ENCODE measurements around the gene RHOBTB3. TPM values are rescaled to one million over a fixed set of nuclear protein-coding genes. Genes with fewer than 3 reads are reported as not detected.

RHOBTB3 gene
- total and polyA plus RNA-seq, 11 donors = 24.3 to 116 (median 82.1) TPM

GRCh38 chr5:95759005-95759404 is 27.9 kb downstream of the RHOBTB3 start:
- Histone ChIP-seq H3K4me1 (peaks cover 0 to 43% (median 29%) of the 10 kb centered on the region in 12 donors), H3K9me3 (no peaks in the 10 kb centered on the region), H3K4me3 (no peak overlapping the region), H3K36me3 (peaks cover 0 to 57% (median 22%) of the 10 kb centered on the region in 9 donors), H3K27me3 (no peaks in the 10 kb centered on the region), H3K27ac (peak overlapping the region in 1 of 12 donors; percentile 7)
- no peak for TF ChIP-seq CTCF (IDR thresholded peaks at IDR 0.05)
- 85 to 93% (median 91%) methylated on average over 10 of the region's 10 CpGs for WGBS, 4 donors
- ATAC-seq = peak in 2 of 4 donors; percentile 8 to 14
- DNase-seq = no peak
- intact Hi-C loops (cut with DNase I) = loop anchor here in 2 of 10 donors (5.0 to 10.0 kb wide), 2 partner anchors 94 to 102 kb away; no protein-coding TSS in a partner anchor

GRCh38 chr5:95759634-95760033 is 28.5 kb downstream of the RHOBTB3 start:
- H3K27ac ChIP-seq = peak overlapping the region in 5 of 12 donors; percentile 5 to 85 (median 14)
- no peak overlapping the region for H3K4me3 ChIP-seq
- ATAC-seq (no peak), DNase-seq (no peak)
- WGBS, 4 donors = 46 to 51% (median 49%) methylated on average over 2 of the region's 2 CpGs
- no peaks in the 10 kb centered on the region for H3K9me3 ChIP-seq
- H3K36me3 ChIP-seq = peaks cover 0 to 57% (median 26%) of the 10 kb centered on the region in 9 donors
- no peaks in the 10 kb centered on the region for H3K27me3 ChIP-seq
- TF ChIP-seq CTCF (IDR thresholded peaks at IDR 0.05) = no peak
- TF ChIP-seq POLR2A (IDR thresholded peaks at IDR 0.05) = no peak
- intact Hi-C loops (cut with DNase I) = loop anchor here in 2 of 10 donors (5.0 to 10.0 kb wide), 2 partner anchors 95 to 102 kb away; no protein-coding TSS in a partner anchor
- H3K4me1 ChIP-seq = peaks cover 0 to 43% (median 27%) of the 10 kb centered on the region in 12 donors

- H3K27me3 ChIP-seq = no peaks in the 10 kb centered on the region
- peak overlapping the region in 7 of 12 donors; percentile 5 to 85 (median 14) for H3K27ac ChIP-seq
- WGBS, 4 donors = 64 to 67% (median 65%) methylated on average over 3 of the region's 3 CpGs
- ATAC-seq (peak in 3 of 4 donors; percentile 51 to 67 (median 53)), DNase-seq (no peak)
- H3K4me1 ChIP-seq = peaks cover 0 to 43% (median 27%) of the 10 kb centered on the region in 12 donors
- H3K4me3 ChIP-seq = peak overlapping the region in 4 of 12 donors; percentile 2 to 44 (median 16)
- H3K9me3 ChIP-seq = no peaks in the 10 kb centered on the region
- no peak for TF ChIP-seq CTCF (IDR thresholded peaks at IDR 0.05)
- intact Hi-C loops (cut with DNase I) = no loop called here
- peaks cover 0 to 62% (median 20%) of the 10 kb centered on the region in 9 donors for H3K36me3 ChIP-seq
Observed at GRCh38 chr5:95760273-95761191, 29.4 kb downstream of the RHOBTB3 start.
